ENCODE data around the gene WDR90. TPM values are rescaled to one million over a fixed set of nuclear protein-coding genes. Genes with fewer than 3 reads are reported as not detected.
A peak's percentile ranks its signal among the peaks of the same experiment; 100 is the strongest.

Gene WDR90
- total RNA-seq, 2 donors from 2014 or later = 36.1 to 101 TPM

- ATAC-seq (no peak), DNase-seq (ENCODE audit: low spot score in 2 of 2) (no peak)
- H3K9me3 Mint-ChIP-seq = no peaks in the 10 kb centered on the region
- peaks cover 0 to 5% of the 10 kb centered on the region in 2 donors for H3K36me3 Mint-ChIP-seq
- no peak overlapping the region for H3K27ac Mint-ChIP-seq
Measured at GRCh38 chr16:676913-677312, 27.7 kb downstream of the WDR90 start.

GRCh38 chr16:677316-678190 lies 28.4 kb downstream of the WDR90 start:
- ATAC-seq (no peak), DNase-seq (ENCODE audit: low spot score in 2 of 2) (no peak)
- Mint-ChIP-seq H3K9me3 (no peaks in the 10 kb centered on the region), H3K36me3 (peaks cover 3 to 11% of the 10 kb centered on the region in 2 donors), H3K27ac (no peak overlapping the region)

- ATAC-seq (no peak), DNase-seq (ENCODE audit: low spot score in 2 of 2) (no peak)
- H3K27ac Mint-ChIP-seq = no peak overlapping the region
- no peaks in the 10 kb centered on the region for H3K9me3 Mint-ChIP-seq
- peaks cover 5 to 15% of the 10 kb centered on the region in 2 donors for H3K36me3 Mint-ChIP-seq
Measured at GRCh38 chr16:678209-678857, 29.2 kb downstream of the WDR90 start.

- H3K9me3 Mint-ChIP-seq = no peaks in the 10 kb centered on the region
- ATAC-seq (peak; percentile 6 to 39), DNase-seq (ENCODE audit: low spot score in 2 of 2) (peak in 1 of 2 donors; percentile 64)
- H3K27ac Mint-ChIP-seq = peak overlapping the region; percentile 65 to 66
- peaks cover 5 to 15% of the 10 kb centered on the region in 2 donors for H3K36me3 Mint-ChIP-seq
Measured at GRCh38 chr16:678858-679813, 30.0 kb downstream of the WDR90 start.

- peaks cover 5 to 15% of the 10 kb centered on the region in 2 donors for H3K36me3 Mint-ChIP-seq
- H3K9me3 Mint-ChIP-seq = no peaks in the 10 kb centered on the region
- peak; percentile 54 to 55 for ATAC-seq
- H3K27ac Mint-ChIP-seq = peak within 1 kb of the TSS; percentile 71 to 85
- peak; percentile 85 to 87 for DNase-seq (ENCODE audit: low spot score in 2 of 2)
Measured at GRCh38 chr16:679814-680624, 30.9 kb downstream of the WDR90 start, which contains the start of gene STUB1. STUB1 (plus strand) TSS chr16:680410; CDS start chr16:680526, 116 bp downstream.

GRCh38 chr16:680625-680945 lies 31.4 kb downstream of the WDR90 start:
- Mint-ChIP-seq H3K36me3 (peaks cover 5 to 15% of the 10 kb centered on the region in 2 donors), H3K9me3 (no peaks in the 10 kb centered on the region), H3K27ac (peak overlapping the region in 1 of 2 donors; percentile 71)
- no peak for DNase-seq (ENCODE audit: low spot score in 2 of 2)
- no peak for ATAC-seq

- Mint-ChIP-seq H3K9me3 (no peaks in the 10 kb centered on the region), H3K36me3 (peaks cover 5 to 18% of the 10 kb centered on the region in 2 donors), H3K27ac (peak overlapping the region; percentile 50 to 71)
- ATAC-seq = no peak
- DNase-seq (ENCODE audit: low spot score in 2 of 2) = no peak
Measured at GRCh38 chr16:680967-681745, 32.0 kb downstream of the WDR90 start.

GRCh38 chr16:681746-682427 lies 32.7 kb downstream of the WDR90 start:
- Mint-ChIP-seq H3K36me3 (peaks cover 5 to 22% of the 10 kb centered on the region in 2 donors), H3K9me3 (no peaks in the 10 kb centered on the region), H3K27ac (peak overlapping the region; percentile 71 to 94)
- no peak for DNase-seq (ENCODE audit: low spot score in 2 of 2)
- no peak for ATAC-seq

GRCh38 chr16:682493-683395 lies 33.6 kb downstream of the WDR90 start:
- Mint-ChIP-seq H3K9me3 (no peaks in the 10 kb centered on the region), H3K36me3 (peaks cover 5 to 22% of the 10 kb centered on the region in 2 donors), H3K27ac (peak overlapping the region; percentile 73 to 94)
- no peak for DNase-seq (ENCODE audit: low spot score in 2 of 2)
- ATAC-seq = no peak

GRCh38 chr16:683396-684070 lies 34.4 kb downstream of the WDR90 start:
- H3K36me3 Mint-ChIP-seq = peaks cover 5 to 22% of the 10 kb centered on the region in 2 donors
- H3K9me3 Mint-ChIP-seq = no peaks in the 10 kb centered on the region
- DNase-seq (ENCODE audit: low spot score in 2 of 2) = no peak
- no peak for ATAC-seq
- peak overlapping the region; percentile 65 to 73 for H3K27ac Mint-ChIP-seq

- Mint-ChIP-seq H3K9me3 (no peaks in the 10 kb centered on the region), H3K36me3 (peaks cover 5 to 22% of the 10 kb centered on the region in 2 donors), H3K27ac (peak within 1 kb of the TSS; percentile 65 to 73)
- DNase-seq (ENCODE audit: low spot score in 2 of 2) = peak; percentile 96 to 97
- peak; percentile 82 to 85 for ATAC-seq
Measured at GRCh38 chr16:684071-684794, 35.1 kb downstream of the WDR90 start, which contains the start of gene JMJD8. JMJD8 (minus strand) TSS chr16:684334; CDS start chr16:684319, 15 bp downstream.

GRCh38 chr16:684961-685696 lies 36.0 kb downstream of the WDR90 start:
- DNase-seq (ENCODE audit: low spot score in 2 of 2) (peak in 1 of 2 donors; percentile 58), ATAC-seq (no peak)
- no peaks in the 10 kb centered on the region for H3K9me3 Mint-ChIP-seq
- H3K27ac Mint-ChIP-seq = peak overlapping the region in 1 of 2 donors; percentile 4
- H3K36me3 Mint-ChIP-seq = peaks cover 5 to 22% of the 10 kb centered on the region in 2 donors

All from activated naive CD4-positive, alpha-beta T cell treated with anti-CD3 and anti-CD28 coated beads, Interleukin-2, amount 50 U/mL, for 72 hours (primary cell).